H9 (cell line): ENCODE measurements around the gene MYO15A. TPM values are rescaled to one million over a fixed set of nuclear protein-coding genes. Genes with fewer than 3 reads are reported as not detected.

ENCODE experiments used
- DNase-seq: peaks from one replicate; pipeline ENCODE4 v3.0.0-alpha.2; 2017
- H2AFZ ChIP-seq: one replicate; pipeline ENCODE4 v1.6.1; 2013; ENCODE audit warnings: mild to moderate bottlenecking, low read length, control low read depth, moderate library complexity
- H2AK5ac ChIP-seq: 2 replicates; pipeline ENCODE4 v1.6.1; 2013; ENCODE audit warnings: low read length, control low read depth, mixed read lengths; ENCODE audit not compliant: insufficient read length
- H2BK120ac ChIP-seq: one replicate; pipeline ENCODE4 v1.6.1; 2013; ENCODE audit warnings: low read depth, mild to moderate bottlenecking, low read length, control low read depth, inconsistent platforms; ENCODE audit not compliant: poor library complexity, severe bottlenecking
- H2BK12ac ChIP-seq: 2 replicates; pipeline ENCODE4 v1.6.1; 2013; ENCODE audit warnings: low read length, control low read depth, mixed read lengths, low read depth; ENCODE audit not compliant: insufficient read length
- H2BK15ac ChIP-seq: 2 replicates; pipeline ENCODE4 v1.6.1; 2013; ENCODE audit warnings: low read depth, low read length, control low read depth
- H2BK20ac ChIP-seq: one replicate; pipeline ENCODE4 v1.6.1; 2013; ENCODE audit warnings: low read depth, mild to moderate bottlenecking, low read length, control low read depth, inconsistent platforms; ENCODE audit not compliant: poor library complexity, severe bottlenecking
- H2BK5ac ChIP-seq: 2 replicates; pipeline ENCODE4 v1.6.1; 2013; ENCODE audit warnings: low read length, control low read depth, mixed read lengths; ENCODE audit not compliant: insufficient read length
- H3K14ac ChIP-seq: 2 replicates; pipeline ENCODE4 v1.6.1; 2013; ENCODE audit warnings: low read length, control low read depth; ENCODE audit not compliant: insufficient read depth
- H3K18ac ChIP-seq: 2 replicates; pipeline ENCODE4 v1.6.1; 2013; ENCODE audit warnings: low read depth, mild to moderate bottlenecking, mixed read lengths, low read length, control low read depth; ENCODE audit not compliant: insufficient read length
- H3K23ac ChIP-seq: 2 replicates; pipeline ENCODE4 v1.6.1; 2013; ENCODE audit warnings: low read length, control low read depth, mixed read lengths, low read depth; ENCODE audit not compliant: insufficient read length
- H3K23me2 ChIP-seq: 2 replicates; pipeline ENCODE4 v1.6.1; 2013; ENCODE audit warnings: low read depth, mild to moderate bottlenecking, mixed read lengths, low read length, control low read depth; ENCODE audit not compliant: insufficient read length, poor library complexity, severe bottlenecking
- H3K27ac ChIP-seq: 2 replicates; pipeline ENCODE4 v1.5.1; 2013; ENCODE audit warnings: low read length, control low read depth, mixed read lengths, low read depth; ENCODE audit not compliant: insufficient read length
- H3K27me3 ChIP-seq: 2 replicates; pipeline ENCODE4 v1.6.1; 2013; ENCODE audit warnings: low read length, control low read depth, inconsistent platforms; ENCODE audit not compliant: insufficient read depth
- H3K4ac ChIP-seq: 2 replicates; pipeline ENCODE4 v1.6.1; 2013; ENCODE audit warnings: low read depth, mild to moderate bottlenecking, control low read depth, inconsistent platforms, low read length, moderate library complexity
- H3K4me1 ChIP-seq: 2 replicates; pipeline ENCODE4 v1.6.1; 2013; ENCODE audit warnings: low read length, control low read depth, inconsistent platforms; ENCODE audit not compliant: insufficient read depth
- H3K4me2 ChIP-seq: 2 replicates; pipeline ENCODE4 v1.6.1; 2013; ENCODE audit warnings: low read length, control low read depth, mixed read lengths; ENCODE audit not compliant: insufficient read length, insufficient read depth
- H3K56ac ChIP-seq: 2 replicates; pipeline ENCODE4 v1.6.1; 2013; ENCODE audit warnings: low read depth, mild to moderate bottlenecking, mixed read lengths, low read length, control low read depth; ENCODE audit not compliant: insufficient read length
- H3K79me1 ChIP-seq: 2 replicates; pipeline ENCODE4 v1.6.1; 2013; ENCODE audit warnings: low read depth, mild to moderate bottlenecking, moderate library complexity, low read length, control low read depth, inconsistent platforms; ENCODE audit not compliant: insufficient read depth, poor library complexity, severe bottlenecking
- H3K79me2 ChIP-seq: 2 replicates; pipeline ENCODE4 v1.6.1; 2013; ENCODE audit warnings: low read length, control low read depth, inconsistent platforms; ENCODE audit not compliant: insufficient read depth
- H3K9ac ChIP-seq: 2 replicates; pipeline ENCODE4 v1.6.1; 2013; ENCODE audit warnings: low read length, control low read depth, mixed read lengths; ENCODE audit not compliant: insufficient read length; ENCODE audit errors: extremely low read depth
- H3K9me3 ChIP-seq: one replicate; pipeline ENCODE4 v1.6.1; 2013; ENCODE audit warnings: low read depth, low read length, inconsistent platforms; ENCODE audit not compliant: control insufficient read depth
- H3T11ph ChIP-seq: one replicate; pipeline ENCODE4 v1.6.1; 2013; ENCODE audit warnings: mild to moderate bottlenecking, low read length, control low read depth, inconsistent platforms
- H4K20me1 ChIP-seq: one replicate; pipeline ENCODE4 v1.6.1; 2013; ENCODE audit not compliant: control insufficient read depth, insufficient read length, insufficient read depth
- H4K5ac ChIP-seq: 2 replicates; pipeline ENCODE4 v1.6.1; 2013; ENCODE audit warnings: low read depth, mild to moderate bottlenecking, mixed read lengths, low read length, control low read depth; ENCODE audit not compliant: insufficient read length
- H4K8ac ChIP-seq: replicated peaks from 2 replicates; pipeline ENCODE4 v1.6.1; 2013; ENCODE audit warnings: low read length, control low read depth, mixed read lengths, low read depth; ENCODE audit not compliant: insufficient read length
- H4K91ac ChIP-seq: 2 replicates; pipeline ENCODE4 v1.6.1; 2013; ENCODE audit warnings: low read depth, mild to moderate bottlenecking, moderate library complexity, mixed read lengths, low read length, control low read depth; ENCODE audit not compliant: insufficient read length
- H3K27ac Mint-ChIP-seq, 3 experiments: 2 replicates in 2 of 3; 3 replicates in 1 of 3; pipeline ENCODE4 v1.8.0; 2020 to 2021; ENCODE audit warnings: mixed read lengths in 3 of 3, mild to moderate bottlenecking in 1 of 3, moderate library complexity in 1 of 3
- H3K27me3 Mint-ChIP-seq: 2 replicates; pipeline ENCODE4 v1.8.0; 2021; ENCODE audit warnings: low read depth, mild to moderate bottlenecking, moderate library complexity, mixed read lengths
- H3K36me3 Mint-ChIP-seq, 3 experiments: 2 replicates in 2 of 3; 3 replicates in 1 of 3; pipeline ENCODE4 v1.8.0; 2020 to 2021; ENCODE audit warnings: low read depth in 3 of 3, mixed read lengths in 3 of 3; ENCODE audit not compliant: insufficient read depth in 1 of 3
- H3K4me1 Mint-ChIP-seq, 2 experiments: 2 replicates each; pipeline ENCODE4 v1.8.0; 2020; ENCODE audit warnings: mixed read lengths in 2 of 2
- H3K4me3 Mint-ChIP-seq, 2 experiments: 2 replicates in 1 of 2; 3 replicates in 1 of 2; pipeline ENCODE4 v1.8.0; 2020 to 2021; ENCODE audit warnings: mild to moderate bottlenecking in 2 of 2, mixed read lengths in 2 of 2, moderate library complexity in 1 of 2
- H3K9me3 Mint-ChIP-seq, 2 experiments: 2 replicates in 1 of 2; 3 replicates in 1 of 2; pipeline ENCODE4 v1.8.0; 2020; ENCODE audit warnings: mild to moderate bottlenecking in 2 of 2, mixed read lengths in 2 of 2, moderate library complexity in 1 of 2
- CTCF ChIP-seq: fragments of 200-600 bp; sonication (generic); conservative IDR thresholded peaks from 3 replicates; pipeline ENCODE4 v1.8.0; 2021; ENCODE audit warnings: antibody characterized with exemption, mild to moderate bottlenecking
- WGBS: extraction: QIAGEN DNeasy Blood & Tissue Kit; methylation state at CpG from one replicate; pipeline ENCODE4 v1.1.7; 2013; ENCODE audit warnings: missing lambda C conversion rate, low lambda C conversion rate, mixed read lengths; ENCODE audit not compliant: insufficient read length; ENCODE audit errors: extremely low coverage; 5-methylcytosine and 5-hydroxymethylcytosine counted together
- total RNA-seq: library from RNA; stranded (reverse); gene quantifications from 2 replicates; pipeline ENCODE4 v1.2.1, GENCODE V29; 2021

The MYO15A gene
- total RNA-seq, 1 experiment from 2014 or later, result 2.5 TPM

GRCh38 chr17:18111330-18111971, 2.9 kb downstream of the MYO15A start:
- Histone ChIP-seq H2BK12ac (no peak overlapping the region), H2BK5ac (no peak overlapping the region), H3K27me3 (no peaks in the 10 kb centered on the region), H3K4me1 (no peaks in the 10 kb centered on the region), H3K23me2 (no peaks in the 10 kb centered on the region), H3K9me3 (no peaks in the 10 kb centered on the region), H2BK120ac (no peak overlapping the region), H4K8ac (no peak overlapping the region), H3K23ac (no peak overlapping the region), H2BK20ac (no peak overlapping the region), H3K56ac (no peak overlapping the region), H3K27ac (no peak overlapping the region), H2AFZ (no peak overlapping the region), H4K5ac (no peak overlapping the region), H4K20me1 (no peaks in the 10 kb centered on the region), H3K4ac (no peak overlapping the region), H3K4me2 (no peak overlapping the region), H3K9ac (no peak overlapping the region), H2AK5ac (no peak overlapping the region), H3K79me1 (no peaks in the 10 kb centered on the region), H3K14ac (no peak overlapping the region; the same call in 1 of the 2 replicates), H2BK15ac (no peak overlapping the region), H4K91ac (no peak overlapping the region), H3T11ph (no peak overlapping the region), H3K18ac (no peak overlapping the region), H3K79me2 (no peaks in the 10 kb centered on the region)
- no CpG with 5 or more reads among the region's 6 CpGs for WGBS
- TF ChIP-seq CTCF, result no peak
- no peak for DNase-seq
- peaks cover 7 to 8% of the 10 kb centered on the region in 2 experiments for H3K4me1 Mint-ChIP-seq
- H3K27ac Mint-ChIP-seq, result no peak overlapping the region
- peaks cover 6% of the 10 kb centered on the region for H3K27me3 Mint-ChIP-seq
- no peak overlapping the region for H3K4me3 Mint-ChIP-seq
- peaks cover 2 to 5% (median 4%) of the 10 kb centered on the region in 3 experiments; a peak in 5 of 7 replicates for H3K36me3 Mint-ChIP-seq
- H3K9me3 Mint-ChIP-seq, result no peaks in the 10 kb centered on the region
